Measurements from ENCODE around the gene AP2M1. TPM values are rescaled to one million over a fixed set of nuclear protein-coding genes. Genes with fewer than 3 reads are reported as not detected.

The AP2M1 gene
- total and polyA plus RNA-seq, 2 of the 13 experiments (the other 11 are each of a cell fraction or from before 2014, with no cell fraction given): 126 to 146 TPM

- TF ChIP-seq ZBTB2 (CRISPR knock-in tag; IDR thresholded peaks at IDR 0.05; ENCODE audit: low read depth): no peak
- no peak for TF ChIP-seq ZGPAT (CRISPR knock-in tag; IDR thresholded peaks at IDR 0.05)
- TF ChIP-seq SNAPC2 (CRISPR knock-in tag; IDR thresholded peaks at IDR 0.05): no peak
- TF ChIP-seq ZNF441 (CRISPR knock-in tag; IDR thresholded peaks at IDR 0.05; ENCODE audit: borderline replicate concordance): no peak; the same call in 1 of the 2 replicates
- no peak for TF ChIP-seq ZKSCAN8 (CRISPR knock-in tag; IDR thresholded peaks at IDR 0.05; ENCODE audit: borderline replicate concordance)
- no peak for TF ChIP-seq HNRNPUL1 (IDR thresholded peaks at IDR 0.05; ENCODE audit: low read depth, low read length)
- no peak for TF ChIP-seq KLF12 (CRISPR knock-in tag; IDR thresholded peaks at IDR 0.05; ENCODE audit: borderline replicate concordance)
- no peak for TF ChIP-seq CENPT (CRISPR knock-in tag; IDR thresholded peaks at IDR 0.05; ENCODE audit: low read depth)
- TF ChIP-seq ZNF557 (CRISPR knock-in tag; IDR thresholded peaks at IDR 0.05): no peak
- no peak for TF ChIP-seq KLF9 (CRISPR knock-in tag; IDR thresholded peaks at IDR 0.05; ENCODE audit: low read depth)
- peak; percentile 74 for TF ChIP-seq ZBTB7B (CRISPR knock-in tag; IDR thresholded peaks at IDR 0.05)
- TF ChIP-seq RFX3 (CRISPR knock-in tag; IDR thresholded peaks at IDR 0.05): no peak
- peak; percentile 37; the same call in 1 of the 2 replicates for TF ChIP-seq AHR (CRISPR knock-in tag; IDR thresholded peaks at IDR 0.05)
- TF ChIP-seq ISX (CRISPR knock-in tag; conservative IDR thresholded peaks at IDR 0.05): no peak
- TF ChIP-seq ZNF362 (CRISPR knock-in tag; IDR thresholded peaks at IDR 0.05; ENCODE audit: borderline replicate concordance): no peak
- peak; percentile 39 for TF ChIP-seq DRAP1 (CRISPR knock-in tag; IDR thresholded peaks at IDR 0.05)
- TF ChIP-seq ZBTB46 (CRISPR knock-in tag; IDR thresholded peaks at IDR 0.05; ENCODE audit: borderline replicate concordance): no peak
- no peak for TF ChIP-seq ZNF776 (CRISPR knock-in tag; IDR thresholded peaks at IDR 0.05)
- peak; percentile 69 for TF ChIP-seq MYPOP (CRISPR knock-in tag; IDR thresholded peaks at IDR 0.05)
- no peak for TF ChIP-seq ZNF30 (CRISPR knock-in tag; IDR thresholded peaks at IDR 0.05)
Observed at GRCh38 chr3:184155644-184156521, 18.8 kb upstream of the AP2M1 start (continued).
